Fibroblast of upper back skin (primary cell): ENCODE measurements around the gene SMS.

Experiments
- DNase-seq: peaks from one replicate; pipeline ENCODE4 v3.0.0-alpha.2; 2013

Gene SMS

GRCh38 chrX:21985332-21985777, 44.8 kb downstream of the SMS start:
- peak; percentile 77 for DNase-seq

DNA sequence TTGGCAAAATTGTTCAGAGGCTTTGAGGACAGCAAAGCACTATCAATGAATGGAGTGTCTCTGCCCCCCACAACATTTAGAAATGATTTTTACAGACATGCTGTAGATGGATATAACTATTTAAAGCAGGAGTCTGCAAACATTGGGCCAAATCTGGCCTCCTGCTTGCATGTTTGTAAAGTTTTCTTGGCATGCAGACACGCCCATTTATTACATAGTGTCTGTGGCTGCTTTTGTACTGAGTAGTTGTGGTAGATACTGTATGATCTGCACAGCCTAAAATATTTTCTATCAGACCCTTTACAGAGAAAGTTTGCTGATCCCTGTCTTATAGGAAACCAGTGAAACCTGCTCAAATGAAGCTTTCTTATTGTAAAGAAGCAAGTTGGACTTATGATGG, 46.1 kb downstream of the SMS start:
- peak; percentile 43 for DNase-seq

DNA sequence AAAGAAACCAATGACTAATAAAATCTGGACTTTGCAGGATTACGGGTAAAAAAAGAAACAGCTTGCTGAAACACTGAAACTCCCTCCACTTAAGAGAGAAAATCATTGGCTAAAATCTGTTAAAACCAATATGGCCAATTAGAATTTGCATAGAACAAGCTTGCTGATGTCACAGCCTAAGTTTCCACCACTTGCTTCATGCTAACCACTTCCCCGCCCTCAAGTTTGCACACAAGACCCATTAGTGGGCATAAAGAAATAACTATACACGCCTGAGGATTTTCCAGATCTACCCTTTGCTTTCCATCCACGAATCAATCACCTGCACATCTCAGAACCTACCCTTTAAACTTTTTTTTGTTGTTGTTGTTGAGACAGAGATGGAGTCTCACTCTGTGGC, 48.9 kb downstream of the SMS start:
- no peak for DNase-seq

DNA sequence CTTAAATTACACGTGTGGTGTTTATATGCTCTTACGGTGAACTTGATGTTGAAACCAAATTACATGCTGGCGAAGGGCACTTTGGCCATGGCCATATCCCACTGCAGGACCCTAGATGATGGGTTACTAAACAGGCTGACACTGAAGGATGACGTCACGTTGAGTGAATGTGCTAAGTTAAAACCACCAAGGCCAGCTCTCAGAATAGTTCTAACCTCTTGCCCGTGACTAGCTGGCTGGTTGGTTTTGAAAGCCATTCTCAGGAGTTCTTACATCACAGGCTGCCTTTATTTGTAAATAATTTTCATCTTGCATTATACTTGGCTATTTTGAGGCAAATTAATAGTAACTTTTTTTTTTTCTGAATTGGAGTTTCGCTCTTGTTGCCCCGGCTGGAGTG, 50.3 kb downstream of the SMS start:
- no peak for DNase-seq

GRCh38 chrX:21991504-21991903, 51.0 kb downstream of the SMS start:
- no peak for DNase-seq

- no peak for DNase-seq
Measured at GRCh38 chrX:21993265-21993664, 52.8 kb downstream of the SMS start.

DNA sequence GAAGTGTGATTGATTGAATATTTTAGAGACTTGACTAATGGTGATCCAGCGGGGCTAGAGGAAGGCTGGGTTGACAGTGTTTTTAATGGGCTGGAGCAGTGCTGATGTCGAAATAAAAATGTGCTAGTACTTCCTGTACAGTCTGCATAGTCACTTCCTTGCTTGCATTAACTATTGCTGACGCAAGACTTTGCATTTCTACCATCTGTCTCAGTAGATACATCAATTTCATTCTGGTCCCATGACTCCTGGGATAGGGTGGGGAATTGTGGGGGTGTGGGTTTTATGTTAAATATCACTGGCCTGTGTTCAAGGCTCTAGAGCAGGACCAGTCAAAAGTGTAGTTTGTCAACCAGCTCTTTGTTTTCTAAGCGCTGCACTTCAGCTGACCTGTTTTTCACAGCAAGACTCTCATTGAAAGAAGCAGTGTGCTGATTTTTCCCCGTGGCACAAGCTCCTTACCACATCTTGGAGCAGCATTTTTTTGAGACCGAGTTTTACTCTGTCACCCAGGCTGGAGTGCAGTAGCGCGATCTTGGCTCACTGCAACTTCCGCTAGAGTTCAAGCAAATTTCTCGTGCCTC, 56.5 kb downstream of the SMS start:
- peak; percentile 71 for DNase-seq

DNA sequence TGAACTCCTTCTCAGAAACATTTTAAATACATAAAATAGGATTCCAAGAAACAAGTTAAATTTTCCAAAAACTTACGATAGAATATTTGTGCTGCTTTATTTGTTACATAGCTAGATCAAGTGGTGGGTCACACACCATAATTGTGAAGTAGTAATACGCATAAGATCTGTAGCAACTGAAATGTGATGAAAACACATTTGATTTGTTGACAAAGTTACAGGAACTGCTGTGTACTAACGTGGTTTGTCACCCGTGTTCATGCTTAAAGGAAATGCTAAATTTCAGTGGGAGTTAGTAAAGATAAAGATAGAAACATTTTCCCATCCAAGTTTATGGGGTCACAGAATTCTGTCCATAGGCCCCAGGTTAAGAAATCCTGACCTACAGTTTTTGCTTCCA, 57.5 kb downstream of the SMS start:
- DNase-seq = no peak

- DNase-seq = no peak
Measured at GRCh38 chrX:22004866-22005265, 64.4 kb downstream of the SMS start.

DNA sequence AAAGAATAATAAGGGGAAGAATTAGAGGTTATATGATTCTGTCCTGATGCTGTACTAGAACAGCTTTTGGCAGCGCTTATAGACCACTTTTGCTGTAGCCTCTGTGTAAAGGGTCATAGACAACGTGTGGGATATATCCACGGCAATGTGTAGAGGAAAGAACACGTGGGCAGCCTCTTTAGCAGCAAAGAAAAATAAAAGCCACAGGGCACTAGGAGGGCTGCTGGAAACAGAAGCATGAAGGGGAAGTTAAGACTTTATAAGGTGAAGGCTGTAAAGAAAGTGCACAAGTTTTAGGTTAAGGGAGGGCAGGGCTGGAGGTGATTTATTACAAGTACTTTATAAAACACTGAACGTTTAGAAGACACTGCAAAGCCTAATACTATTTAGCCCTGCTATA, 71.5 kb downstream of the SMS start:
- no peak for DNase-seq

DNA sequence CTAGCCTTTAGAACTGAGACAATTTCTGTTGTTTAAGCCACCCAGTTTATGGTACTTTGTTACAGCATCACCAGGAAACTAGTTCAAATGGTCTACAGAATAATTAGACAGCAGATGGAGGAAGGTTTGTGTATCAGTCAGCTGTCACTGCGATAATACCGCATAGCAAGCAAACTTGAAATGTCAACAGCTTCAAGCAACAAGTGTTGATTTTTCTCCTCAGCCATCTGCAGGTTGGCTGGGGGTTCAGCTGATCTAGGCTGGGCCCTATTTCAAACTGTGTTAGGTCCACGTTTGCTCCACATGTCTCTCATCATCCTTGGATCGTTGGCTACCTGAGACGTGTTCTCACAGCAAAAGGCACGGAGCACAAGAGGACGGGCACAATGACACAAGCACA, 72.4 kb downstream of the SMS start:
- DNase-seq = no peak

DNA sequence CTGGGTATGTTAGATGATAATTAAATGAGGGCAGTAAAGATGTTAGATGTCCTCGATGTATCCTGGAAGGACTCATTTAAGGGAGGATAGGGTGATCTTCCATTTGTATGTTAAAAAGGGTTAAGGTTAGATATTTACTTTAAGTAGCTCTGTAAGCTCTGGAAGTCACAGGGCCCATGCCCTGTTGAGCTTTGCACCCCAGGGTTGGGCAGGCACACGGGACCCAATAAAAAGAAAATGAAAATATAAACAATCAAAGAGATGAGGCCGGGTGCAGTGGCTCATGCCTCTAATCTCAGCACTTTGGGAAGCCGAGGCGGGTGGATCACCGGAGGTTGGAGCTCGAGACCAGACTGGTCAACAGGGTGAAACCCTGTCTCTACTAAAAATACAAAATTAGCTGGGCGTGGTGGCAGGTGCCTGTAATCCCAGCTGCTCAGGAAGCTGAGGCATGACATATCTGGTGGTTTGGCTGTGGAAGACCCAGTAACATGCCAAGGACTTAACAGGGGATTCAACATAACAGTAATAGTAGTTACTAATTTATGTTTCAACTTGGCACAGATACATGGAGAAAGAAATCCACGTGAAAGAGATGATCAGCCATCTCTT, 74.7 kb downstream of the SMS start:
- no peak for DNase-seq

DNA sequence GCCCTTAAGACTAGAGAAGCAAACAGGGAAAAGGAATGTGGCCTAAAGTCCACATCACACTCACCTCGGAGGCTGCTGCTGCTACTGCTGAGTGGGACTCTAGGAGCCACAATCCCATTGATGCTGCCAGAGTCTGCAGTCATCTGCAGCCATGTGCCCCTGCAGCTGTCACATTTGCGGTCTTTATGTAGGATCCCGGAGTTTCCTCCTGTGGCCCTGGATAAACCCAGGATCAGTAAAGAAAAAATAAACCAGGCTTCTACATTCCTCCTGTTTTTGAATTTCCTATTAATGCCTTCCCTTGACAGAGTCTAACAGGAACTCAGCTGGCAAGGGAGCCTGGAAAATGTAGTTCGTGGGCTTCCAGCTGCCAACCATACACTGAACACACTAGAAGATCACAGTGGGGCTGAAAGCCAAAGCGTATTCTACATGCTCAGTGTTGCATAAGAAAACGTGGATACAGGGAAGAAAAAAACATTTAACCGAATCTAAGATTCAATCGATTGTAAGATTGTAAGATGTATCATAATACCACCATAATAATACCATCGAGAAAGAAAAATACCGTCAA, 81.3 kb downstream of the SMS start:
- no peak for DNase-seq

GRCh38 chrX:22024577-22024976, 84.1 kb downstream of the SMS start:
- DNase-seq = no peak

- DNase-seq = no peak
Measured at GRCh38 chrX:22025751-22026150, 85.2 kb downstream of the SMS start.

DNA sequence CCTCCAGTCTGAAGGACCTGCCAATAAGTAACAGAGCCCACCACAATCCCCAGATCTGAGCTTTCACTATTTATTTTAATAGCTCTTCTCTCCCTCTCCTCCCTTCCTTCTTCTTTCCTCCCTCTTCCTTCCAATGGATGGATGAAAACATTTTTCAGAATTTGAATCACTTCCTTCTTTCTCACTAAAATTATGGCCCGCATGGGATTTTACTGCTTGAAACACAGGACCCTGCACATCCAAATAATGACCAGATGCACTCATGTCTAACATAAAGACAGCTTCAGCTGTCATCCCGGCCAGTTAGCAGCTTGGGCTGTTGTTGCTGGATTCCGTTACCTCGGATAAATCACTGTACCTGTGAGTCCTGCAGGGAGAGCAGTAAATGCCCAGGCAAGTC, 86.2 kb downstream of the SMS start:
- DNase-seq = no peak

- no peak for DNase-seq
Measured at GRCh38 chrX:22032084-22032483, 91.6 kb downstream of the SMS start, which contains the start of gene PHEX. Gene PHEX, plus strand, starts transcription at chrX:22032325. Its CDS starts 681 bp downstream, at chrX:22033006.

- DNase-seq = no peak
Measured at GRCh38 chrX:22032506-22032905, 92.0 kb downstream of the SMS start.

- no peak for DNase-seq
Measured at GRCh38 chrX:22033818-22034217, 93.3 kb downstream of the SMS start.

DNA sequence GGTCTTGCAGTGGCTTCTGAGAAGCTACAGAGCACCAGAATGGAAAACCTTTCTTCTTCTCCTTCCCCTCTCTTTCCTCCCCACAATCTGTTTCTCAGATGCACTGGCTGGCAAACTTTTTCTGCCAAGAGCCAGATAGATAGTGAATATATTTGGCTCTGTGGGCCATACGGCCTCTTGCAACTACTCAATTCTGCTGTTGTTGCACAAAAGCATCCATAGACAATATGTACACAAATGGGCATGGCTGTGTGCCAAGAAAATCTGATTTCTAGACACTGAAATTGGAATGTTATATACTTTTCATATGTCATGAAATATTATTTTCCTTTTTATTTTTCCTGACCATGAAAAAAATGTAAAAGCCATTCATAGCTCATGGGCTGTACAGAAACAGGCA, 94.7 kb downstream of the SMS start:
- DNase-seq = no peak

- DNase-seq = no peak
Measured at GRCh38 chrX:22037225-22037624, 96.7 kb downstream of the SMS start.

DNA sequence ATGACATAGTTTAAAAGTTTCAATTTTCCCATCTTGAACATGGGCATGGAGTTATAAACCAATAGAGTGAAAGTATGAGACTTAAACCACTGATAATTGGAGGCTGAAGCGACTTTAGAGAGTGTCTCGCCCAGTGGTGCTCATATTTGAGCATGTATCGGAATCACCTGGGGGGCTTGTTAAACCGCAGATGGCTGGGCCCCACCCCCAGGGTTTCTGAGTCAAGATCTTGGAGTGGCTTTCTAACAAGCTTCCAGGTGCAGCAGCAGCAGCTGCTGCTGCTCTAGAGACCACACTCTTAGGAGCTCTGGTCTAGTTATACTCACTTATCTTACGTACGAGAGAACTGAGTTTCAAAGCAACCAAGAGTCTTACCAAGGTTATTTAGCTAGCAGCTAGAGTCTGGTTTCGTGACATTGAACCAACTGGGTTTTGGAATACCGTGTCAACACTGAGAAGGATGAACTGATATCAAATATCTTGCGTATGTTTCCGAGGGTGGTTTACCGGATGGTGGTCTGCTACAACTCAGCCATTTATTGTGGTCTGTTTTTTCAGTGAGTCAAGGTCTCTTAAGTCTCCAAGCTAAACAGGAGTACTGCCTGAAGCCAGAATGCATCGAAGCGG, 97.5 kb downstream of the SMS start:
- DNase-seq = no peak

- no peak for DNase-seq
Measured at GRCh38 chrX:22039541-22039940, 99.0 kb downstream of the SMS start.

DNA sequence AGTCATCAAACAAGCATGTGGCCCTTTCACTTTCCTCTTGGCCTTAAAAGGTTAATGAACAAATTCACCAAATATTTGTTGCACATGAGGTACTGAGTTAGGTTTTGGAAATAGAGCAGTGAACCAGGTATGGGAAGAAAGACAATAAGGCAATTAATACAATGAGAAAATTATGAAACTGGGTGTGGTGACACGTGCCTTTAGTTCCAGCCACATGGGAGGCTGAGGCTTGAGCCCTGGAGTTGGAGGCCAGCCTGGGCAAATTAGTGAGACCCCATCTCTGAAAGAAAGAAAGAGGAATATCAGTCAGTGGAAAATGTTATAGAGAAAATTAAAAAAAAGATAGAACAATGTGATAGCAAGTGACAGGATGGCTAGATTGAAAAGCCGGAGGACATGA, 99.7 kb downstream of the SMS start:
- DNase-seq = no peak
